ENCODE results near the gene ZNF440. TPM values are rescaled to one million over a fixed set of nuclear protein-coding genes. Genes with fewer than 3 reads are reported as not detected.
"Not testable (repeated sequence)": the region's sequence is repeated elsewhere in the genome, so short reads cannot be mapped to it uniquely, and the experiment has no call there.

The ZNF440 gene
- total and polyA plus RNA-seq, 2 donors, result 8.9 to 19.0 TPM

DNA sequence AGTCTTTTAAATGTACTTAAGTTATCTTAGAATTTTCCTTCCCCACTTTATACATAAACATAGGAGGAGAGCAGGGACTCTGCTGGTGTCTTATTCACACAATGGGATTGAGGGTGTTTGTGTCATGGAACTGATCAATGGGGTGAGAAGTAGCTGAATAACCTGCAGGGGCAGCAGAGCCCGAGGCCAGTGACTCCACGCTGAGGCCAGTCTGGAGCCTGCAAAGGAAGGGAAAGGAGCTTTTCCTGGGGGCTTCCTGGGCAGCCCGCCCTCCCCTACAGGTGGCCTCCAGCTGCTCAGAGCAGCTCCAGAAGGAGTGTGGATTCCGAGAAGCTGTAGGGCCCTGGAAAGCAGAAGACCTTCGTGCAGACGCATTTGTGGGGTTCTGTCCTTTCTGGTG is 33.5 kb downstream of the ZNF440 start:
- not testable (repeated sequence) for H3K36me3 ChIP-seq (ENCODE audit: control insufficient read depth in 2 of 2, insufficient read depth in 2 of 2, low read length in 1 of 2); H3K4me3 ChIP-seq (ENCODE audit: low read length in 2 of 2); DNase-seq (ENCODE audit: low read depth in 6 of 9, low spot score in 9 of 9); H3K27ac ChIP-seq (ENCODE audit: low read depth in 1 of 2, low read length in 1 of 2); H3K27me3 ChIP-seq (ENCODE audit: control insufficient read depth in 2 of 2, insufficient read depth in 1 of 2, low read length in 1 of 2)
- WGBS, result 89% methylated on average over 6 of the region's 6 CpGs
- H3K4me1 ChIP-seq (ENCODE audit: control insufficient read depth in 2 of 2, insufficient read depth in 2 of 2, low read length in 2 of 2), result peaks cover 9 to 15% of the 10 kb centered on the region in 2 donors
- peaks cover 0 to 13% of the 10 kb centered on the region in 2 donors for H3K9me3 ChIP-seq (ENCODE audit: control insufficient read depth in 2 of 2, insufficient read depth in 1 of 2, low read length in 1 of 2)

DNA sequence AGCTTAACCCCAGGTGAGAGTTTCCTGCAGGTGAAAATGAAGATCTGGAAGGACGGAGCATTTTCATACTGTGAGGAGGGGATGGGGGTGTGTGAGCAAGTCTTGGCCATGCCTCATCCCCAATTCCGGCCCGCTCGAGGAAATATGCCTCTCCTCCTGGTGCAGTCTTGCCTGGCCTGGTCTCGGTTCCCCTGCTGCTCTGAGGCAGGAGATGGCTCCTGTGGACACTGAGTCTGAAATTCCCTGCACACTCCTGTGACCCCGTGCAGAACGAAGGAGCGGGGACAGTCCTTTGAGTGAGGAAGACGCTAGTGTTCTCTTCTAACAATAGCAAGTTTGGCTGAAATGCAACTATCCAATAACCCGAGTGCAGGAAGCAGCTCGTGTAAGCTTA is 34.1 kb downstream of the ZNF440 start:
- peak overlapping the region; percentile 77 to 91 for H3K27ac ChIP-seq (ENCODE audit: low read depth in 1 of 2, low read length in 1 of 2)
- H3K4me1 ChIP-seq (ENCODE audit: control insufficient read depth in 2 of 2, insufficient read depth in 2 of 2, low read length in 2 of 2), result peaks cover 9 to 15% of the 10 kb centered on the region in 2 donors
- 50% methylated on average over 11 of the region's 11 CpGs for WGBS
- H3K4me3 ChIP-seq (ENCODE audit: low read length in 2 of 2), result peak overlapping the region; percentile 58 to 83
- peaks cover 3 to 14% of the 10 kb centered on the region in 2 donors for H3K36me3 ChIP-seq (ENCODE audit: control insufficient read depth in 2 of 2, insufficient read depth in 2 of 2, low read length in 1 of 2)
- H3K9me3 ChIP-seq (ENCODE audit: control insufficient read depth in 2 of 2, insufficient read depth in 1 of 2, low read length in 1 of 2), result peaks cover under 1 to 19% of the 10 kb centered on the region in 2 donors
- DNase-seq (ENCODE audit: low read depth in 6 of 9, low spot score in 9 of 9), result no peak
- no peaks in the 10 kb centered on the region for H3K27me3 ChIP-seq (ENCODE audit: control insufficient read depth in 2 of 2, insufficient read depth in 1 of 2, low read length in 1 of 2)

DNA sequence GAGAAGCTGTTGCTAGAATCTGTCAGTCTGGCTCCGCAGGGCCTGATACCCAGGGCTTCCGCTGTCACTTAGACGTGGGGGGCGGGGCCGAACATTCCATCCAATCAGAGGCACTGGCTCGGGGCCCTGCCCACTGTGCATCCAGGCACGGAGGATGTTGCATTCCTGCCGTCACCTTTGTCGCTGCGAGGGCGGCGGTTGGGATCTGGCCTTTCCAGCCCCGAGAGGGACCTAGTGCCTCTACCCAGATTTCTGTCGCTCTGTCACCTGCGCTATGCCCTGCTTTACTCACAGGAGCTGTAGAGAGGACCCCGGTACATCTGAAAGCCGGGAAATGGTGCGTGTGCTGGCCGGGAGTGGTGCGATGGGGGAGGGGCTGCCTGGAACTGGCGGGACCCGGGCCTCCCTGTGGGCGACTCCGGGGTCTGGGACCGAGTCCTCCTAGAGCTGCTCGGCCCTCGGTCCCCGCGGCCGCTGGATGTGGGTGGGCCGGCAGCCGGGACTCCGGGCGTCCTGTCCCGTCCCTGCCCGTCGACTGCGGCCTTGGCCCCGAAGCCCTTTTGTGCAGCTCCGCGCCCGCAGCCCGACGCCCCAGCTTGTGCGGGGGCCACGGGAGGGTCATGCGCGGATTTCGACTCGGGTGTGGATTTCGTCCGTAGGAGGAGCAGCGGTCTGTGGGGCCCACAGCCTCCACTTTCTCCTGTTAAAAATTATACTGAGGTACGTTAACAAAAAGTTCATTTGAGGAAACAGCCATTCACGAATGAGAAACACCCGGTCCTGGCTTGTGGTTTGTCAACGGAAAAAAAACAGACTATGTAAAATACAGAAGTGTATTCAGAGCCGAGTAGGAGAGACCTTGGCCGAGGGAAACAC is 34.8 kb downstream of the ZNF440 start, which contains the start of gene ZNF439:
ZNF439 (plus strand) TSS at position 133 of the 876 bp plus-strand sequence; CDS start at position 275, 142 bp downstream.
- H3K36me3 ChIP-seq (ENCODE audit: control insufficient read depth in 2 of 2, insufficient read depth in 2 of 2, low read length in 1 of 2), result peaks cover 7 to 20% of the 10 kb centered on the region in 2 donors
- peaks cover 9 to 15% of the 10 kb centered on the region in 2 donors for H3K4me1 ChIP-seq (ENCODE audit: control insufficient read depth in 2 of 2, insufficient read depth in 2 of 2, low read length in 2 of 2)
- H3K27me3 ChIP-seq (ENCODE audit: control insufficient read depth in 2 of 2, insufficient read depth in 1 of 2, low read length in 1 of 2), result no peaks in the 10 kb centered on the region
- peak within 1 kb of the TSS; percentile 58 to 83 for H3K4me3 ChIP-seq (ENCODE audit: low read length in 2 of 2)
- peaks cover 5 to 20% of the 10 kb centered on the region in 2 donors for H3K9me3 ChIP-seq (ENCODE audit: control insufficient read depth in 2 of 2, insufficient read depth in 1 of 2, low read length in 1 of 2)
- WGBS, result under 1% methylated on average over 59 of the region's 59 CpGs
- peak within 1 kb of the TSS; percentile 77 to 91 for H3K27ac ChIP-seq (ENCODE audit: low read depth in 1 of 2, low read length in 1 of 2)
- peak; percentile 85 to 98 (median 92) for DNase-seq (ENCODE audit: low read depth in 6 of 9, low spot score in 9 of 9)

DNA sequence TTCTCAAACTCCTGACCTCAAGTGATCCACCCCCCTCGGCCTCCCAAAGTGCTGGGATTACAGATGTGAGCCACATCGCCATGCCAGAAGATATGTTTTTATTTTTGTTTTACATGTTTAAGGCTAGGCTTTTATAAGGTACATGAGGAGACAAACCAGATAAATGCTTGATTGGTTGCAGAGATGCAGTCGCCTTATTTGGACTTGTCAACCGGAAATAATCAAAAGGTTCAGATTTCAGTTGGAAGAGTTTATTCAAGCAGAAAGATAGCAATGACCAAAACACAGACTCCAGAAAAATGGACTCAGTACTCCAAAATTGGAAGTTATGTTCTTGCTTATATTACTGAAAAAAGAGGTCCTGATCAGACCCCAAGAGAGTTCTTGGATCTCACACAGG is 36.2 kb downstream of the ZNF440 start:
- not testable (repeated sequence) for H3K27me3 ChIP-seq (ENCODE audit: control insufficient read depth in 2 of 2, insufficient read depth in 1 of 2, low read length in 1 of 2); H3K27ac ChIP-seq (ENCODE audit: low read depth in 1 of 2, low read length in 1 of 2); H3K4me3 ChIP-seq (ENCODE audit: low read length in 2 of 2); DNase-seq (ENCODE audit: low read depth in 6 of 9, low spot score in 9 of 9)
- Histone ChIP-seq H3K36me3 (ENCODE audit: control insufficient read depth in 2 of 2, insufficient read depth in 2 of 2, low read length in 1 of 2) (peaks cover 15 to 27% of the 10 kb centered on the region in 2 donors), H3K4me1 (ENCODE audit: control insufficient read depth in 2 of 2, insufficient read depth in 2 of 2, low read length in 2 of 2) (peaks cover 9 to 15% of the 10 kb centered on the region in 2 donors), H3K9me3 (ENCODE audit: control insufficient read depth in 2 of 2, insufficient read depth in 1 of 2, low read length in 1 of 2) (peaks cover 5 to 23% of the 10 kb centered on the region in 2 donors)
- 97% methylated on average over 4 of the region's 4 CpGs for WGBS

DNA sequence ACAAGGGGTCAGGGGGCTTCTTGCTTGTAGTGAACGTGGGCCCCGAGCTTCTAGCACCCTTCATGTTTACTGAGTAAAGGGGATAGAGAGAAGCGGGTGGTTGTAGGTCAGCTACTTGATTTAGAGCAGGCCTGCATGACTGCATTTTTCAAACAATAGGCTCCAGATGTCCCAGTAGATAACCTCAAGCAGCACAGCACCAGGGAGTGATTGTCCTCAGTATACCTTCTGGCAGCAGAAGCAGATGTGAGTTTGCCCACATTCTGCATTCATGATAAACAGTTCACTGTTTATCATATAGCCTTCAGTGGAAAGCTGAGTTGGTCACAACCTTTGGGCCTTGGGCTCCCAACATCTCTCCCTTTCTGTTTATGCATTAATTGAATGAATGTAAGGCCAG is 39.3 kb downstream of the ZNF440 start:
- peaks cover 5 to 7% of the 10 kb centered on the region in 2 donors for H3K4me1 ChIP-seq (ENCODE audit: control insufficient read depth in 2 of 2, insufficient read depth in 2 of 2, low read length in 2 of 2)
- WGBS, result 98% methylated on average over 3 of the region's 3 CpGs

DNA sequence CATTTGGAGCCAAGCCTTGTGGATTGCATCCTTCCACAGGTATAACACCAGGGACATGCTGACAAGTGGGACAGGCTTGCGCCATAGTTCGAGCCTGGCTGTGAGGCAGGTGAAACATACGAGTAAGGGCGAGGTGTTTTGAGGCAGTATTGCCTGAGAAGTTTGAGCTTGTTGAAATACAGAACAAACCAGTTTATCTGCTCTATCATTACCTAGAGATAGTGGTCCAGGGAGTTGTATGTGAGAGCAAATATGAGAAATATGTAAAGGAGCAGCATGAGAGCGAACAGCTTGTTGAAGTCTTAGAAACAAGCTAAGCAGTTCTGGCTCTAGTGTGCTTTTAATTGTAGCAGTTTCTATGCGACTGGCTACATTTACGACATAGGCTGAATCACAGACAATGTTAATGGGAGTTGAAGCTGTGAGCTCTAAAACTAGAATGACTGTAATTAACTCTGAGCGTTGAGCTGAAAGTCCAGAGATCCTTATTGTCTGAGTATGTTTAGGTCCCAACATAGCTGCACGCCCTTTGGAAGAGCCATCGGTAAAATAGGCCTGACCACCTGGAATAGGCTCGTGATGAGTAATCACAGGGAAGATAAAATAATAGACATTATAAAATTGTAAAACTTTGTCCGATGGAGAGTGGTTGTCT is 42.6 kb downstream of the ZNF440 start:
- H3K27ac ChIP-seq (ENCODE audit: low read depth in 1 of 2, low read length in 1 of 2), result no peak overlapping the region
- H3K27me3 ChIP-seq (ENCODE audit: control insufficient read depth in 2 of 2, insufficient read depth in 1 of 2, low read length in 1 of 2), result no peaks in the 10 kb centered on the region
- no peak overlapping the region for H3K4me3 ChIP-seq (ENCODE audit: low read length in 2 of 2)
- peaks cover 20 to 53% of the 10 kb centered on the region in 2 donors for H3K36me3 ChIP-seq (ENCODE audit: control insufficient read depth in 2 of 2, insufficient read depth in 2 of 2, low read length in 1 of 2)
- WGBS, result 97% methylated on average over 12 of the region's 12 CpGs
- peaks cover 16 to 39% of the 10 kb centered on the region in 2 donors for H3K9me3 ChIP-seq (ENCODE audit: control insufficient read depth in 2 of 2, insufficient read depth in 1 of 2, low read length in 1 of 2)
- no peaks in the 10 kb centered on the region for H3K4me1 ChIP-seq (ENCODE audit: control insufficient read depth in 2 of 2, insufficient read depth in 2 of 2, low read length in 2 of 2)
- DNase-seq (ENCODE audit: low read depth in 6 of 9, low spot score in 9 of 9), result no peak

More for the DNA sequence above, 39.3 kb downstream of the ZNF440 start:
- Histone ChIP-seq H3K4me3 (ENCODE audit: low read length in 2 of 2) (no peak overlapping the region), H3K27me3 (ENCODE audit: control insufficient read depth in 2 of 2, insufficient read depth in 1 of 2, low read length in 1 of 2) (no peaks in the 10 kb centered on the region), H3K27ac (ENCODE audit: low read depth in 1 of 2, low read length in 1 of 2) (no peak overlapping the region), H3K9me3 (ENCODE audit: control insufficient read depth in 2 of 2, insufficient read depth in 1 of 2, low read length in 1 of 2) (peaks cover 7 to 28% of the 10 kb centered on the region in 2 donors), H3K36me3 (ENCODE audit: control insufficient read depth in 2 of 2, insufficient read depth in 2 of 2, low read length in 1 of 2) (peaks cover 20 to 44% of the 10 kb centered on the region in 2 donors)
- DNase-seq (ENCODE audit: low read depth in 6 of 9, low spot score in 9 of 9), result no peak

DNA sequence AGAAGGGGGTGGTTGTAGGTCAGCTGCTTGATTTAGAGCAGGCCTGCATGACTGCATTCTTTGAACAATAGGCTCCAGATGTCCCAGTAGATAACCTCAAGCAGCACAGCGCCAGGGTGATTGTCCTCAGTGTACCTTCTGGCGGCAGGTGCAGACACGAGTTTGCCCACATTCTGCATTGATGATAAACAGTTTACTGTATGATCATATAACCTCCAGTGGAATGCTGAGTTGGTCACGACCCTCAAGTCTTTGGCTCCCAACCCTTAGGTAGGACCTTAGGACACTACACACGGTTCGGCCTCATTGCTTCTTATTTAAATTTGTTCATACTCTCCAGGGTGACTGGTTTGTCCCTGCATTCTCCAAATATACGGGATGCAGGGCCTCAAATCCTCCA is 46.6 kb downstream of the ZNF440 start:
- Histone ChIP-seq H3K27me3 (ENCODE audit: control insufficient read depth in 2 of 2, insufficient read depth in 1 of 2, low read length in 1 of 2) (no peaks in the 10 kb centered on the region), H3K4me1 (ENCODE audit: control insufficient read depth in 2 of 2, insufficient read depth in 2 of 2, low read length in 2 of 2) (no peaks in the 10 kb centered on the region), H3K36me3 (ENCODE audit: control insufficient read depth in 2 of 2, insufficient read depth in 2 of 2, low read length in 1 of 2) (peaks cover 4 to 39% of the 10 kb centered on the region in 2 donors), H3K4me3 (ENCODE audit: low read length in 2 of 2) (no peak overlapping the region), H3K27ac (ENCODE audit: low read depth in 1 of 2, low read length in 1 of 2) (no peak overlapping the region), H3K9me3 (ENCODE audit: control insufficient read depth in 2 of 2, insufficient read depth in 1 of 2, low read length in 1 of 2) (peaks cover 18 to 48% of the 10 kb centered on the region in 2 donors)
- 97% methylated on average over 7 of the region's 7 CpGs for WGBS
- DNase-seq (ENCODE audit: low read depth in 6 of 9, low spot score in 9 of 9), result no peak

DNA sequence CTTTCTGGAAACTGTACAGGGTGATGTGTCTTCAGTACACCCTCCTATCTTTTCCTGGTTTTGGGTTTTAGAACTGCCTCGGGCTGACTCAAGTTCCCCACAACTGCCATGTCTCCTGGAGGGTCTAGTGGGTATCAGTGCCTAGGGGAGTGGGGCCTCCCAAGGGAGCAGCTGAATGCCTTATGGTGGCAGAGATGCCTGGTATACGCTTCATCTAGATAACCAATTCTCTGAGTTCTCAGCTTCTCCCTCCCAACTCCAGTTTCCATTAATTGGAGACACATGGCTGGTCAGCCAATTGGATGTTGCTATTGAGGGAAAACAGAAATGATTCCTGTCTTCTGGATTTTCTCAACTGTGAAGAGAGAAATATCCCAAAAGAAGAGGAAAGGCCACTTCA is 47.2 kb downstream of the ZNF440 start:
- H3K27ac ChIP-seq (ENCODE audit: low read depth in 1 of 2, low read length in 1 of 2), result no peak overlapping the region
- H3K9me3 ChIP-seq (ENCODE audit: control insufficient read depth in 2 of 2, insufficient read depth in 1 of 2, low read length in 1 of 2), result peaks cover 24 to 51% of the 10 kb centered on the region in 2 donors

DNA sequence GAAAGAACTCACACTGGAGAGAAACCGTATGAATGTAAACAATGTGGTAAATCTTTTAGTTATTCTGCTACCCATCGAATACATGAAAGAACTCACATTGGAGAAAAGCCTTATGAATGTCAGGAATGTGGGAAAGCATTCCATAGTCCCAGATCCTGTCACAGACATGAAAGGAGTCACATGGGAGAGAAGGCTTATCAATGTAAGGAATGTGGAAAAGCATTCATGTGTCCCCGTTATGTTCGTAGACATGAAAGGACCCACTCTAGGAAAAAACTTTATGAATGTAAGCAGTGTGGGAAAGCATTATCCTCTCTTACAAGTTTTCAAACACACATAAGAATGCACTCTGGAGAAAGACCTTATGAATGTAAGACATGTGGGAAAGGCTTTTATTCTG is 53.7 kb downstream of the ZNF440 start:
- H3K27me3 ChIP-seq (ENCODE audit: control insufficient read depth in 2 of 2, insufficient read depth in 1 of 2, low read length in 1 of 2); H3K4me3 ChIP-seq (ENCODE audit: low read length in 2 of 2); DNase-seq (ENCODE audit: low read depth in 6 of 9, low spot score in 9 of 9); H3K4me1 ChIP-seq (ENCODE audit: control insufficient read depth in 2 of 2, insufficient read depth in 2 of 2, low read length in 2 of 2); H3K27ac ChIP-seq (ENCODE audit: low read depth in 1 of 2, low read length in 1 of 2): not testable (repeated sequence)
- peaks cover 23 to 41% of the 10 kb centered on the region in 2 donors for H3K9me3 ChIP-seq (ENCODE audit: control insufficient read depth in 2 of 2, insufficient read depth in 1 of 2, low read length in 1 of 2)
- H3K36me3 ChIP-seq (ENCODE audit: control insufficient read depth in 2 of 2, insufficient read depth in 2 of 2, low read length in 1 of 2), result peaks cover 32 to 36% of the 10 kb centered on the region in 2 donors
- WGBS, result 98% methylated on average over 4 of the region's 4 CpGs

More for the DNA sequence above, 47.2 kb downstream of the ZNF440 start:
- Histone ChIP-seq H3K27me3 (ENCODE audit: control insufficient read depth in 2 of 2, insufficient read depth in 1 of 2, low read length in 1 of 2) (no peaks in the 10 kb centered on the region), H3K4me1 (ENCODE audit: control insufficient read depth in 2 of 2, insufficient read depth in 2 of 2, low read length in 2 of 2) (no peaks in the 10 kb centered on the region), H3K36me3 (ENCODE audit: control insufficient read depth in 2 of 2, insufficient read depth in 2 of 2, low read length in 1 of 2) (peaks cover 7 to 42% of the 10 kb centered on the region in 2 donors), H3K4me3 (ENCODE audit: low read length in 2 of 2) (no peak overlapping the region)
- 99% methylated on average over 2 of the region's 2 CpGs for WGBS
- DNase-seq (ENCODE audit: low read depth in 6 of 9, low spot score in 9 of 9), result no peak

Measured in thymus (tissue), 11 donors.